HEK293T (cell line): ENCODE results near the gene DEPP1.

Source experiments
- CTCF ChIA-PET: fragments of 350-600 bp; formaldehyde crosslinking; extraction: SDS; loops from one replicate; lab custom pipeline; 2021; ENCODE audit warnings: antibody characterized with exemption, inconsistent platforms; lab: Yijun Ruan, JAX
- POLR2A ChIA-PET: fragments of 350-600 bp; formaldehyde crosslinking; extraction: SDS; loops from one replicate; lab custom pipeline; 2020; ENCODE audit warnings: antibody characterized with exemption, inconsistent platforms; lab: Yijun Ruan, JAX
- DNase-seq: peaks from one replicate; pipeline ENCODE4 v3.0.0; 2012; ENCODE audit warnings: mixed read lengths; ENCODE audit errors: extremely low spot score
- ARNT ChIP-seq: fragments of 450-650 bp; IDR thresholded peaks from 2 replicates; pipeline ENCODE4 v1.6.1; 2017; ENCODE audit warnings: mild to moderate bottlenecking
- BHLHE40 ChIP-seq: fragments of 450-650 bp; IDR thresholded peaks from 2 replicates; pipeline ENCODE4 v1.6.1; 2016; ENCODE audit warnings: mild to moderate bottlenecking, moderate library complexity, borderline replicate concordance
- CTBP1 ChIP-seq: fragments of 450-650 bp; IDR thresholded peaks from 2 replicates; pipeline ENCODE4 v1.6.1; 2016; ENCODE audit warnings: borderline replicate concordance
- ELF4 ChIP-seq: fragments of 450-650 bp; IDR thresholded peaks from 2 replicates; pipeline ENCODE4 v1.6.1; 2017; ENCODE audit warnings: antibody characterized with exemption
- FOXA1 ChIP-seq: fragments of 450-650 bp; IDR thresholded peaks from 2 replicates; pipeline ENCODE4 v1.6.1; 2016; ENCODE audit warnings: mild to moderate bottlenecking
- FOXK2 ChIP-seq: fragments of 450-650 bp; IDR thresholded peaks from 2 replicates; pipeline ENCODE4 v1.6.1; 2016; ENCODE audit warnings: mild to moderate bottlenecking
- FOXM1 ChIP-seq: fragments of 450-650 bp; IDR thresholded peaks from 2 replicates; pipeline ENCODE4 v1.6.1; 2017; ENCODE audit warnings: mild to moderate bottlenecking, borderline replicate concordance
- HDGF ChIP-seq: fragments of 450-650 bp; IDR thresholded peaks from 2 replicates; pipeline ENCODE4 v1.6.1; 2017; ENCODE audit warnings: antibody characterized with exemption, borderline replicate concordance
- L3MBTL2 ChIP-seq: fragments of 450-650 bp; conservative IDR thresholded peaks from 2 replicates; pipeline ENCODE4 v1.6.1; 2016; ENCODE audit warnings: mild to moderate bottlenecking
- LEF1 ChIP-seq: fragments of 450-650 bp; IDR thresholded peaks from 2 replicates; pipeline ENCODE4 v1.6.1; 2017; ENCODE audit warnings: mild to moderate bottlenecking, borderline replicate concordance
- NFRKB ChIP-seq: fragments of 450-650 bp; IDR thresholded peaks from 2 replicates; pipeline ENCODE4 v1.6.1; 2016; ENCODE audit warnings: mild to moderate bottlenecking, moderate library complexity
- SP1 ChIP-seq: fragments of 450-650 bp; IDR thresholded peaks from 2 replicates; pipeline ENCODE4 v1.6.1; 2017
- SUZ12 ChIP-seq: fragments of 450-650 bp; IDR thresholded peaks from 2 replicates; pipeline ENCODE4 v1.6.1; 2016; ENCODE audit warnings: mild to moderate bottlenecking
- TARDBP ChIP-seq: fragments of 450-650 bp; IDR thresholded peaks from 2 replicates; pipeline ENCODE4 v1.6.1; 2016
- ZNF384 ChIP-seq: fragments of 450-650 bp; IDR thresholded peaks from 2 replicates; pipeline ENCODE4 v1.6.1; 2016
- TF ChIP-seq, protein P1 (sequence below): fragments of 450-650 bp; IDR thresholded peaks from 2 replicates; pipeline ENCODE4 v1.6.1; 2016

DEPP1 gene

DNA sequence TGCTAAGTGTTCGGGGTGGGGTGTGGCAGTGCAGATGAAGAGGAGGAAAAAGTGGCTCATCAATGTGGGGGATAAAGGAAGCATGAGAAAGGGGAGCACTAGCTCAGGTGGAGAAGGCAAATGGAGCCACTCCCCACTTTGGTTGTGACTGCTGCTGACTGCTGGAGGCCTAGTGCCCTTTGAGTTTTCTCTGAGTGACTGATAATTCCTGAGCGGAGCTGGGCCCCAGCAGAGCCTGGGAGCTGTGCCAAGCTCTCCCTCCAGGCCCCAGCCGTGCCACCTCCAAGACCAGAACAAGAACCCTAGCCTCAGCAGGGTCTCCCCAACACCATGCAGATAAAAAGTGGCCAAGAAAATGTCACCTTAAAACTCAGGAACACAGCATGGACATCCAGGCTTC is 28.7 kb downstream of the DEPP1 start:
- CTCF ChIA-PET = interaction anchor here (0.5 kb wide), 1 partner anchor 17 kb away, joined by 3 read pairs; no protein-coding TSS in a partner anchor
- TF ChIP-seq LEF1 (no peak), CTBP1 (no peak), ELF4 (no peak), ARNT (no peak), SP1 (no peak), SUZ12 (no peak)
- TF ChIP-seq, protein P1, sequence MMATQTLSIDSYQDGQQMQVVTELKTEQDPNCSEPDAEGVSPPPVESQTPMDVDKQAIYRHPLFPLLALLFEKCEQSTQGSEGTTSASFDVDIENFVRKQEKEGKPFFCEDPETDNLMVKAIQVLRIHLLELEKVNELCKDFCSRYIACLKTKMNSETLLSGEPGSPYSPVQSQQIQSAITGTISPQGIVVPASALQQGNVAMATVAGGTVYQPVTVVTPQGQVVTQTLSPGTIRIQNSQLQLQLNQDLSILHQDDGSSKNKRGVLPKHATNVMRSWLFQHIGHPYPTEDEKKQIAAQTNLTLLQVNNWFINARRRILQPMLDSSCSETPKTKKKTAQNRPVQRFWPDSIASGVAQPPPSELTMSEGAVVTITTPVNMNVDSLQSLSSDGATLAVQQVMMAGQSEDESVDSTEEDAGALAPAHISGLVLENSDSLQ = no peak
- POLR2A ChIA-PET = no interaction called here
- DNase-seq = no peak

- TF ChIP-seq FOXM1 = no peak
- no peak for TF ChIP-seq HDGF
- TF ChIP-seq, protein P1 = no peak
- no peak for TF ChIP-seq FOXK2
- TF ChIP-seq TARDBP = no peak
- no peak for TF ChIP-seq ZNF384
- no peak for TF ChIP-seq ARNT
- no peak for TF ChIP-seq FOXA1
- no peak for TF ChIP-seq L3MBTL2
- TF ChIP-seq CTBP1 = no peak
- no peak for TF ChIP-seq SP1
- TF ChIP-seq NFRKB = no peak
- ChIA-PET POLR2A (no interaction called here), CTCF (no interaction called here)
- DNase-seq = no peak
Observed at GRCh38 chr10:44949127-44949802, 29.3 kb downstream of the DEPP1 start.

DNA sequence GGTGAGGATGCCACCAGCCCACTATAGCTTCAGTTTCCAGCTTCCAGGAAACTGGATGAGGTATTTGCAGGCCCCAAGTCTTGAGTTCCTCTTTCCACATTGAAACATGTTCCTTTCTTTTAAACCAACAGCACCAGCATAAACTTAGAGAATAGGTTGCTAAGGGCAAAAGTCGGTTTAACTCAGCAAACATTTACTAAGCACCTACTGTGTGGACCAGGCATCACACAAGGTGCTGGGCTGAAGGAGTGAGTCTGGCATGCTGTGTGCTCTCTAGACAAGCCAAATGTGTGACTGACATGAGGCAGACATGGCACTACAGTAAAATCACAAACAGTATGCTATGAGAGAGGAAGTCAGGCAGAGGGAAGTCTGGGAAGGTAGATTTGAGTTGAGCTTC is 30.0 kb downstream of the DEPP1 start:
- TF ChIP-seq BHLHE40 (no peak), CTBP1 (no peak), SP1 (no peak)
- ChIA-PET CTCF (no interaction called here), POLR2A (no interaction called here)
- DNase-seq = no peak

DNA sequence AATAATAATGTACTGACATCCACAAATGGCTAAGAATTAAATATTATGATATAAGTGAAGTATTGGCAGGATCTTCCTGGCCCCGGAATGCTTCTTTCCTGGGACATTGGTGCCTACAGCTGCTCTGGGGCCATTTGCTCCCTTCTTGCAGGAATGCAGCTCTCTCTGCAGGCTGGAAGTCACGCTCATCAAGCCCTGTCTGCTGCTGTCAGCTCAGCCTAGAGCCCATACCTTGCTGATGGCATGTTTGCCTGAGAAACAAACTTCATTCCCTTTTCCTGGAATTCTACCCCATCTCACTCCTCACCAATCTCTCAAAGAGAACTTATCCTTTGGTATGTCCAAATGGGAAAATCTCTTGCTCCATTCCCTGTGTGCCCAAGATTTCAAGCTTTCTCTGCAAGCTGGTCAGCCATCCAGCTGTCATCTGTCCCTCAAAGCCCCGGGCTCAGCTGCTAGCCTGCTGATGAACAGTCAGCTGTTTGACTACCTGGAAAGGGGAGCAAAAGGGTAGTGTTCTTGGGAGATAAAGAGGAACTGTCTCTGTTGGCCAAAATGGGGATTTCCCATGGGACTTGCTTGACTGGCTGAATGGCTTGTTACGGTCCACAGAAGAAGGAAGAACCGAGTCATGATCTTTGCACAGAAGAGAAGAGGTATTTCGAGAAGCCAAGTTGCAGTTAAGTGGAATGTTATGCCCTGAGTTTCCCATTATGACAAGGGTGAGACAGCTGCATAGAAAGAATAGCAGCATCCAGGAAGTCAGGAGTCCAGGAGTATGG is 31.0 kb downstream of the DEPP1 start:
- ChIA-PET POLR2A (no interaction called here), CTCF (no interaction called here)
- no peak for TF ChIP-seq FOXK2
- no peak for TF ChIP-seq FOXM1
- TF ChIP-seq CTBP1 = no peak
- DNase-seq = no peak

DNA sequence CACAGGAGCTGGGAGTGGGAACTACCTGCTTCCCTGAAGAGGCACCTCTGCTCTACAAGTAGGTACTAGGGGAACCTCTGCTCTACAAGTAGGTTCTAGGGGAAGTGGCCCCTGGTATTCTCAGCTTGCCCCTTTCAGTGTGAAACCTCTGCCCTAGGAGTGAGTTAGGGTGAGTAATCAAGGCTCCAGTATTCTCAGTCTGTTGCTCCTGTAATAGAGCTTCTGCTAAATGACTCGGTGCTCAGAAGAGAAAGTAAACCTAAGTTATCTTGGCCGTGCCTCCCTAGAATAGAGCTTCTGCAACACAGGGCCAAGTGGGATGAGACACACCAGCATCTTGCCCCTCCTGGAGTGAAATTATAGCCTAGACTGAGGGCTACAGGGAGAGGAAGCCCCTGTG is 32.4 kb downstream of the DEPP1 start:
- ChIA-PET CTCF (no interaction called here), POLR2A (no interaction called here)
- DNase-seq = no peak
- TF ChIP-seq NFRKB = no peak
- no peak for TF ChIP-seq ELF4
- no peak for TF ChIP-seq ZNF384
- TF ChIP-seq ARNT = no peak
- TF ChIP-seq, protein P1 = no peak
- TF ChIP-seq FOXM1 = no peak
- TF ChIP-seq SUZ12 = no peak
- no peak for TF ChIP-seq LEF1
- TF ChIP-seq L3MBTL2 = no peak
- no peak for TF ChIP-seq FOXA1
- no peak for TF ChIP-seq BHLHE40

GRCh38 chr10:44944354-44944753 is 34.3 kb downstream of the DEPP1 start:
- CTCF ChIA-PET = no interaction called here
- DNase-seq = no peak
- TF ChIP-seq FOXA1 = no peak
- no peak for TF ChIP-seq TARDBP
- TF ChIP-seq SUZ12 = no peak
- no peak for TF ChIP-seq ARNT
- no peak for TF ChIP-seq ELF4
- no peak for TF ChIP-seq ZNF384
- TF ChIP-seq FOXM1 = no peak
- no peak for TF ChIP-seq CTBP1
- no peak for TF ChIP-seq LEF1
- no peak for TF ChIP-seq NFRKB
- TF ChIP-seq FOXK2 = no peak
- no peak for TF ChIP-seq BHLHE40
- TF ChIP-seq, protein P1 = no peak
- no peak for TF ChIP-seq L3MBTL2
- TF ChIP-seq HDGF = no peak
- POLR2A ChIA-PET = no interaction called here
